Glutamatergic neuron (in vitro differentiated cells): ENCODE data around the gene SLC36A3. TPM values are rescaled to one million over a fixed set of nuclear protein-coding genes. Genes with fewer than 3 reads are reported as not detected.

Source experiments
- DNase-seq: peaks from one replicate; pipeline ENCODE4 v3.0.0; 2022
- H3K27ac Mint-ChIP-seq: one replicate; pipeline ENCODE4 v1.8.0; 2020; ENCODE audit warnings: mild to moderate bottlenecking, mixed read lengths, inconsistent platforms; ENCODE audit not compliant: unreplicated experiment
- H3K27me3 Mint-ChIP-seq: one replicate; pipeline ENCODE4 v1.8.0; 2020; ENCODE audit warnings: mild to moderate bottlenecking, moderate library complexity, mixed read lengths, inconsistent platforms; ENCODE audit not compliant: unreplicated experiment
- H3K36me3 Mint-ChIP-seq: one replicate; pipeline ENCODE4 v1.8.0; 2020; ENCODE audit warnings: mild to moderate bottlenecking, mixed read lengths, inconsistent platforms; ENCODE audit not compliant: unreplicated experiment
- H3K4me1 Mint-ChIP-seq: one replicate; pipeline ENCODE4 v1.8.0; 2020; ENCODE audit warnings: mild to moderate bottlenecking, low read depth, mixed read lengths, inconsistent platforms; ENCODE audit not compliant: unreplicated experiment
- H3K4me3 Mint-ChIP-seq: one replicate; pipeline ENCODE4 v1.8.0; 2020; ENCODE audit warnings: mild to moderate bottlenecking, mixed read lengths, inconsistent platforms; ENCODE audit not compliant: unreplicated experiment
- H3K9me3 Mint-ChIP-seq: one replicate; pipeline ENCODE4 v1.8.0; 2020; ENCODE audit warnings: mild to moderate bottlenecking, moderate library complexity, mixed read lengths, inconsistent platforms; ENCODE audit not compliant: unreplicated experiment
- total RNA-seq: library from RNA; stranded (reverse); fragmentation: NEBNext Ultra II Directional; extraction: Animal tissue kit (Norgen Biotek cat#: 25700); gene quantifications from one replicate; pipeline ENCODE4 v1.2.1, GENCODE V29; 2021; ENCODE audit not compliant: unreplicated experiment
- TF ChIP-seq, protein P1 (sequence below): fragments of 200-600 bp; sonication (generic); IDR thresholded peaks from one replicate; pipeline ENCODE4 v1.5.0; 2021; ENCODE audit not compliant: partially characterized antibody, unreplicated experiment

Gene SLC36A3
- total RNA-seq, 1 donor from 2014 or later = not detected

GRCh38 chr5:151227918-151228447 is 75.6 kb downstream of the SLC36A3 start:
- TF ChIP-seq, protein P1, sequence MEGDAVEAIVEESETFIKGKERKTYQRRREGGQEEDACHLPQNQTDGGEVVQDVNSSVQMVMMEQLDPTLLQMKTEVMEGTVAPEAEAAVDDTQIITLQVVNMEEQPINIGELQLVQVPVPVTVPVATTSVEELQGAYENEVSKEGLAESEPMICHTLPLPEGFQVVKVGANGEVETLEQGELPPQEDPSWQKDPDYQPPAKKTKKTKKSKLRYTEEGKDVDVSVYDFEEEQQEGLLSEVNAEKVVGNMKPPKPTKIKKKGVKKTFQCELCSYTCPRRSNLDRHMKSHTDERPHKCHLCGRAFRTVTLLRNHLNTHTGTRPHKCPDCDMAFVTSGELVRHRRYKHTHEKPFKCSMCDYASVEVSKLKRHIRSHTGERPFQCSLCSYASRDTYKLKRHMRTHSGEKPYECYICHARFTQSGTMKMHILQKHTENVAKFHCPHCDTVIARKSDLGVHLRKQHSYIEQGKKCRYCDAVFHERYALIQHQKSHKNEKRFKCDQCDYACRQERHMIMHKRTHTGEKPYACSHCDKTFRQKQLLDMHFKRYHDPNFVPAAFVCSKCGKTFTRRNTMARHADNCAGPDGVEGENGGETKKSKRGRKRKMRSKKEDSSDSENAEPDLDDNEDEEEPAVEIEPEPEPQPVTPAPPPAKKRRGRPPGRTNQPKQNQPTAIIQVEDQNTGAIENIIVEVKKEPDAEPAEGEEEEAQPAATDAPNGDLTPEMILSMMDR = no peak
- Mint-ChIP-seq H3K36me3 (no peaks in the 10 kb centered on the region), H3K4me1 (no peaks in the 10 kb centered on the region), H3K27ac (no peak overlapping the region), H3K9me3 (no peaks in the 10 kb centered on the region), H3K27me3 (no peaks in the 10 kb centered on the region), H3K4me3 (no peak overlapping the region)
- DNase-seq = no peak

Other genes starting within 250 kb of the SLC36A3 start
- gene TNIP1, start 222.7 kb downstream of the SLC36A3 start, total RNA-seq = 34.1 TPM
- gene ANXA6, start 146.0 kb downstream of the SLC36A3 start, total RNA-seq = 143 TPM
- gene CCDC69, start 79.7 kb downstream of the SLC36A3 start, total RNA-seq = 2.0 TPM
- 13.7 TPM for gene GM2A, start 50.6 kb downstream of the SLC36A3 start, total RNA-seq
- gene SLC36A2, start 43.8 kb upstream of the SLC36A3 start, total RNA-seq = not detected
- gene SLC36A1, start 143.8 kb upstream of the SLC36A3 start, total RNA-seq = 117 TPM